HG02678 (cell line): Measurements from ENCODE around the gene RALGAPB.
"Not testable (repeated sequence)": the region's sequence is repeated elsewhere in the genome, so short reads cannot be mapped to it uniquely, and the experiment has no call there.

ENCODE experiments used
- ATAC-seq: cut with Tn5 transposase; IDR thresholded peaks from one replicate; pipeline ENCODE4 v1.9.1; 2021; ENCODE audit warnings: mild to moderate bottlenecking, moderate library complexity; ENCODE audit not compliant: unreplicated experiment

RALGAPB gene

GRCh38 chr20:38485041-38485440 is 12.4 kb downstream of the RALGAPB start:
- ATAC-seq: no peak

- ATAC-seq: no peak
Measured at GRCh38 chr20:38489181-38489580, 16.5 kb downstream of the RALGAPB start.

GRCh38 chr20:38497246-38497935 is 24.7 kb downstream of the RALGAPB start:
- ATAC-seq: no peak

GRCh38 chr20:38498909-38499308 is 26.3 kb downstream of the RALGAPB start:
- ATAC-seq: no peak

- no peak for ATAC-seq
Measured at GRCh38 chr20:38499366-38499765, 26.7 kb downstream of the RALGAPB start.

GRCh38 chr20:38501858-38502436 is 29.3 kb downstream of the RALGAPB start:
- no peak for ATAC-seq

GRCh38 chr20:38504368-38505090 is 31.9 kb downstream of the RALGAPB start:
- ATAC-seq: no peak

- no peak for ATAC-seq
Measured at GRCh38 chr20:38505091-38505455, 32.4 kb downstream of the RALGAPB start.

- ATAC-seq: not testable (repeated sequence)
Measured at GRCh38 chr20:38511726-38512125, 39.1 kb downstream of the RALGAPB start.

GRCh38 chr20:38514185-38514584 is 41.5 kb downstream of the RALGAPB start:
- ATAC-seq: no peak

GRCh38 chr20:38514947-38515346 is 42.3 kb downstream of the RALGAPB start:
- ATAC-seq: no peak

- no peak for ATAC-seq
Measured at GRCh38 chr20:38515631-38516030, 43.0 kb downstream of the RALGAPB start.

- ATAC-seq: no peak
Measured at GRCh38 chr20:38519426-38519825, 46.8 kb downstream of the RALGAPB start.

GRCh38 chr20:38520261-38520660 is 47.6 kb downstream of the RALGAPB start:
- ATAC-seq: no peak

- ATAC-seq: no peak
Measured at GRCh38 chr20:38523697-38524096, 51.1 kb downstream of the RALGAPB start.

GRCh38 chr20:38528167-38528566 is 55.5 kb downstream of the RALGAPB start:
- no peak for ATAC-seq

GRCh38 chr20:38531021-38531420 is 58.4 kb downstream of the RALGAPB start:
- ATAC-seq: no peak

- ATAC-seq: no peak
Measured at GRCh38 chr20:38534756-38535155, 62.1 kb downstream of the RALGAPB start.

GRCh38 chr20:38536310-38536709 is 63.7 kb downstream of the RALGAPB start:
- ATAC-seq: no peak

GRCh38 chr20:38537176-38537575 is 64.5 kb downstream of the RALGAPB start:
- ATAC-seq: no peak

- no peak for ATAC-seq
Measured at GRCh38 chr20:38538789-38539188, 66.1 kb downstream of the RALGAPB start.
